Right lobe of liver (tissue), 4 donors: ENCODE results near the gene WDR48.

Experiments used
- CTCF ChIP-seq, 4 donors: fragments of 200-600 bp in 3 of 4; fragments of 450-650 bp in 1 of 4; IDR thresholded peaks; one replicate each; pipeline versions ENCODE4 v1.5.1 to v1.8.0; 2016 to 2022; ENCODE audit warnings: antibody characterized with exemption in 4 of 4, mild to moderate bottlenecking in 2 of 4
- POLR2A ChIP-seq: fragments of 450-650 bp; IDR thresholded peaks from one replicate; pipeline ENCODE4 v1.6.1; 2017; ENCODE audit warnings: antibody characterized with exemption, mild to moderate bottlenecking
- donor health status: DM: no; HTN: no; CAD: no.
- donor health status: DM: no; HTN: no; CAD: no.
- donor health status: DM: no; HTN: yes; CAD: no.

DNA sequence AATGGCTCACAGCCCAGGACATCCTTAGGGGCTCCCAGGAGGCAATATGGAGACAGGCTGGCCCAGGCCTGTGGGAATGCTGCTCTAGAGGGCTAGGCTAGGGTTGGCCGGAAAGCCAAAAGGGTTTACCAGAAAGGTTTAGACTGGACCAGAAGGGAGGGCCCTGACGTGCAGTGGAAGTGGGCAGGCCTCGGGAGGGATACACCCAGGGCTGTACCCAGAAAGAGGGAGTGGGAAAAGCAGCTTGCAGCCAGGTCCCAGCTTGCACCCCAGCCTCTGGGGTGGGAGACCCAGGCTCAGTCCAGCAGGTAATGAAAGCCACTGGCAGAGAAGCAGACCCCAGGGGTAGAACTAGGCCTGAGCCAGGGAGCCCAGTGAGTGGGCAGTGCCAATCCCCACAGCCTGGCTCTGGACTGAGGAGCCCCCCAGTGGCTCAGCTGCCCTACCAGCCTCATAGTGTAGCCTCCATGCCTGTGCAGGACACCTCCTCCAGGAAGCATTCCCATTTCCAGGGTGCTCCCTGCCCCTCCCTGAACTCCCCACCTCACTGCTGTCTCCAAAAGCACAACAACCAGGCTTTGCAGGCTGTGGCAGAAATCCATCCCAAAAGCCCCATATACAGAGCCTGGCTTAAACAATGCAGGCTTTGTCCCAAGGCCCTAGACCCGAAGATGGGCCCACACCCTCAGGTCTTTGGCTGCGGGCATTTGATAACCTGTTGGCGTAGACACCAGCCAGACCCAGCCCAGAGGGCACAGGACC, 52.2 kb downstream of the WDR48 start:
- no peak for TF ChIP-seq CTCF (IDR thresholded peaks at IDR 0.05)
- TF ChIP-seq POLR2A = no peak
